Endothelial cell of umbilical vein (primary cell): ENCODE data around the gene NR6A1. TPM values are rescaled to one million over a fixed set of nuclear protein-coding genes. Genes with fewer than 3 reads are reported as not detected.

ENCODE experiments used
- BruUV-seq: library from RNA; stranded (reverse); fragments of 400-500 nt; replicated peaks from 2 replicates; lab custom pipeline; 2021; lab: Mats Ljungman, UMichigan
- CTCF ChIA-PET: fragments of 300-600, 350-600 bp; sonication (Branson Sonifier 250); formaldehyde crosslinking; loops from one replicate; lab custom pipeline; 2021; ENCODE audit warnings: antibody characterized with exemption, inconsistent platforms; lab: Charles Lee
- POLR2A ChIA-PET: fragments of 300-600, 350-600 bp; sonication (Branson Sonifier 250); formaldehyde crosslinking; loops from one replicate; lab custom pipeline; 2021; ENCODE audit warnings: antibody characterized with exemption, inconsistent platforms; lab: Charles Lee
- DNase-seq: peaks from one replicate; pipeline ENCODE4 v3.0.0-alpha.2; 2011; ENCODE audit warnings: low read depth, low spot score
- FAIRE-seq: peaks from 2 replicates; lab custom pipeline; 2011; peaks lifted over from hg19 to GRCh38; lab: Jason Lieb, UNC
- H2AFZ ChIP-seq: 2 replicates; pipeline ENCODE4 v1.6.0; 2012; ENCODE audit warnings: low read depth, low read length, control low read depth, inconsistent platforms
- H3K27ac ChIP-seq: 2 replicates; pipeline ENCODE4 v1.5.1; 2011; ENCODE audit warnings: low read depth, mild to moderate bottlenecking, control low read depth, low read length, moderate library complexity; ENCODE audit not compliant: insufficient read depth
- H3K27me3 ChIP-seq, 2 experiments: 2 replicates each; pipeline versions ENCODE4 v1.6.0 to v1.6.1; 2011; ENCODE audit warnings: low read length in 2 of 2, mixed read lengths in 1 of 2; ENCODE audit not compliant: control insufficient read depth in 2 of 2, insufficient read depth in 2 of 2
- H3K36me3 ChIP-seq, 2 experiments: 2 replicates in 1 of 2; 3 replicates in 1 of 2; pipeline ENCODE4 v1.5.1; 2011; ENCODE audit warnings: low read length in 2 of 2, mild to moderate bottlenecking in 1 of 2, moderate library complexity in 1 of 2; ENCODE audit not compliant: control insufficient read depth in 2 of 2, insufficient read depth in 2 of 2; ENCODE audit errors: extremely low read depth in 1 of 2
- H3K4me1 ChIP-seq: 3 replicates; pipeline ENCODE4 v1.5.1; 2011; ENCODE audit warnings: mild to moderate bottlenecking, low read length; ENCODE audit not compliant: control insufficient read depth, insufficient read depth; ENCODE audit errors: extremely low read depth
- H3K4me2 ChIP-seq: 2 replicates; pipeline ENCODE4 v1.6.1; 2011; ENCODE audit warnings: low read length, control low read depth, mixed read lengths; ENCODE audit not compliant: insufficient read depth
- H3K4me3 ChIP-seq, 3 experiments: fragments of 200-600 bp in 1 of 3; sonication (generic), shearing (Covaris generic) in 1 of 3; replicated peaks in 1 of 3; 2 replicates each; pipeline ENCODE4 v1.5.1; 2011 to 2016; ENCODE audit warnings: control low read depth in 3 of 3, low read length in 3 of 3, mild to moderate bottlenecking in 2 of 3, inconsistent platforms in 1 of 3, low read depth in 1 of 3, moderate library complexity in 1 of 3; ENCODE audit not compliant: insufficient read depth in 1 of 3
- H3K79me2 ChIP-seq: 2 replicates; pipeline ENCODE4 v1.6.0; 2012; ENCODE audit warnings: low read length, inconsistent platforms; ENCODE audit not compliant: control insufficient read depth, insufficient read depth
- H3K9ac ChIP-seq: replicated peaks from 2 replicates; pipeline ENCODE3; 2011; ENCODE audit warnings: low read length, control low read depth; ENCODE audit not compliant: insufficient read depth; ENCODE audit errors: extremely low read depth
- H3K9me1 ChIP-seq: replicated peaks from 3 replicates; pipeline ENCODE4 v1.6.0; 2011; ENCODE audit warnings: mild to moderate bottlenecking, low read length; ENCODE audit not compliant: control insufficient read depth, insufficient read depth; ENCODE audit errors: extremely low read depth
- H3K9me3 ChIP-seq: replicated peaks from 2 replicates; pipeline ENCODE4 v1.5.1; 2012; ENCODE audit warnings: low read length, inconsistent platforms; ENCODE audit not compliant: control insufficient read depth, insufficient read depth
- H4K20me1 ChIP-seq: replicated peaks from 2 replicates; pipeline ENCODE3; 2011; ENCODE audit warnings: mild to moderate bottlenecking, low read length; ENCODE audit not compliant: control insufficient read depth, insufficient read depth; ENCODE audit errors: extremely low read depth
- POLR2A ChIP-seq: IDR thresholded peaks from 2 replicates; pipeline ENCODE4 v1.6.1; 2012; ENCODE audit warnings: low read depth, mild to moderate bottlenecking, control low read depth, low read length
- dilution Hi-C: fragments of 300-500 bp; cut with MboI; formaldehyde crosslinking; loops from one replicate; pipeline ENCODE4 v1.15.0; 2019; ENCODE audit warnings: low sequenced_read_pairs; ENCODE audit not compliant: extremely low pct_ligation_motif_present
- intact Hi-C: fragments of 100-400 bp; cut with micrococcal nuclease; formaldehyde crosslinking; loops from one replicate; pipeline ENCODE4 v1.10.0; 2022
- polyA plus RNA-seq, 4 experiments: library from polyadenylated mRNA; depleted of rRNA in 3 of 4; stranded (reverse) in 3 of 4; unstranded in 1 of 4; fragments of >200 nt; gene quantifications; 2 replicates each; pipeline versions ENCODE4 v1.2.1 to v1.2.3, GENCODE V29; 2011 to 2012; ENCODE audit warnings: missing spikeins in 1 of 4
- total RNA-seq: library from RNA; stranded (reverse); gene quantifications from 2 replicates; pipeline ENCODE4 v1.2.3, GENCODE V29; 2021

NR6A1 gene
- total and polyA plus RNA-seq, 2 donors (not counting 3 experiments of a cell fraction or from before 2014, with no cell fraction given) = 0.17 to 1.2 TPM

- ChIA-PET POLR2A (no interaction called here), CTCF (interaction anchor here (15.0 kb wide), 1 partner anchor 102 kb away, joined by 439 read pairs; no protein-coding TSS in a partner anchor)
- Histone ChIP-seq H3K9me3 (no peaks in the 10 kb centered on the region), H3K4me2 (no peak overlapping the region), H3K9ac (no peak overlapping the region), H4K20me1 (no peaks in the 10 kb centered on the region), H2AFZ (no peak overlapping the region), H3K27ac (no peak overlapping the region), H3K4me3 (no peak overlapping the region), H3K36me3 (no peaks in the 10 kb centered on the region), H3K4me1 (no peaks in the 10 kb centered on the region), H3K9me1 (no peaks in the 10 kb centered on the region), H3K27me3 (no peaks in the 10 kb centered on the region), H3K79me2 (no peaks in the 10 kb centered on the region)
- intact Hi-C loops = no loop called here
- dilution Hi-C loops = no loop called here
- BruUV-seq = no TSS peak
- no peak for DNase-seq
- FAIRE-seq = no peak
- no peak for TF ChIP-seq POLR2A
These were observed 53.5 kb downstream of the NR6A1 start for GRCh38 chr9:124717597-124717996.

GRCh38 chr9:124716808-124717207 lies 54.3 kb downstream of the NR6A1 start:
- no peak overlapping the region for H3K27ac ChIP-seq
- no peaks in the 10 kb centered on the region for H3K36me3 ChIP-seq
- CTCF ChIA-PET = interaction anchor here (0.5 to 15.0 kb wide), 2 partner anchors 58 to 101 kb away, joined by 3 to 439 read pairs; no protein-coding TSS in a partner anchor
- H3K79me2 ChIP-seq = no peaks in the 10 kb centered on the region
- no peak overlapping the region for H3K9ac ChIP-seq
- BruUV-seq = no TSS peak
- POLR2A ChIA-PET = no interaction called here
- H3K9me1 ChIP-seq = no peaks in the 10 kb centered on the region
- dilution Hi-C loops (no loop called here), intact Hi-C loops (no loop called here)
- no peaks in the 10 kb centered on the region for H3K27me3 ChIP-seq
- no peak for FAIRE-seq
- H3K4me3 ChIP-seq = no peak overlapping the region
- no peak overlapping the region for H2AFZ ChIP-seq
- no peaks in the 10 kb centered on the region for H4K20me1 ChIP-seq
- no peak for TF ChIP-seq POLR2A
- no peaks in the 10 kb centered on the region for H3K9me3 ChIP-seq
- DNase-seq = no peak
- H3K4me2 ChIP-seq = no peak overlapping the region
- no peaks in the 10 kb centered on the region for H3K4me1 ChIP-seq
